GM18498 (cell line): ENCODE data around the gene CARD6.
"Not testable (repeated sequence)": the region's sequence is repeated elsewhere in the genome, so short reads cannot be mapped to it uniquely, and the experiment has no call there.

ENCODE experiments used
- ATAC-seq: cut with Tn5 transposase; IDR thresholded peaks from one replicate; pipeline ENCODE4 v1.9.1; 2021; ENCODE audit warnings: mild to moderate bottlenecking, moderate library complexity; ENCODE audit not compliant: unreplicated experiment

Gene CARD6, protein sequence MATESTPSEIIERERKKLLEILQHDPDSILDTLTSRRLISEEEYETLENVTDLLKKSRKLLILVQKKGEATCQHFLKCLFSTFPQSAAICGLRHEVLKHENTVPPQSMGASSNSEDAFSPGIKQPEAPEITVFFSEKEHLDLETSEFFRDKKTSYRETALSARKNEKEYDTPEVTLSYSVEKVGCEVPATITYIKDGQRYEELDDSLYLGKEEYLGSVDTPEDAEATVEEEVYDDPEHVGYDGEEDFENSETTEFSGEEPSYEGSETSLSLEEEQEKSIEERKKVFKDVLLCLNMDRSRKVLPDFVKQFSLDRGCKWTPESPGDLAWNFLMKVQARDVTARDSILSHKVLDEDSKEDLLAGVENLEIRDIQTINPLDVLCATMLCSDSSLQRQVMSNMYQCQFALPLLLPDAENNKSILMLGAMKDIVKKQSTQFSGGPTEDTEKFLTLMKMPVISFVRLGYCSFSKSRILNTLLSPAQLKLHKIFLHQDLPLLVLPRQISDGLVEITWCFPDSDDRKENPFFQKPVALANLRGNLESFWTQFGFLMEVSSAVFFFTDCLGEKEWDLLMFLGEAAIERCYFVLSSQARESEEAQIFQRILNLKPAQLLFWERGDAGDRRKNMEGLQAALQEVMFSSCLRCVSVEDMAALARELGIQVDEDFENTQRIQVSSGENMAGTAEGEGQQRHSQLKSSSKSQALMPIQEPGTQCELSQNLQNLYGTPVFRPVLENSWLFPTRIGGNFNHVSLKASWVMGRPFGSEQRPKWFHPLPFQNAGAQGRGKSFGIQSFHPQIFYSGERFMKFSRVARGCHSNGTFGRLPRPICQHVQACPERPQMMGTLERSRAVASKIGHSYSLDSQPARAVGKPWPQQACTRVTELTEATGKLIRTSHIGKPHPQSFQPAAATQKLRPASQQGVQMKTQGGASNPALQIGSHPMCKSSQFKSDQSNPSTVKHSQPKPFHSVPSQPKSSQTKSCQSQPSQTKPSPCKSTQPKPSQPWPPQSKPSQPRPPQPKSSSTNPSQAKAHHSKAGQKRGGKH

DNA sequence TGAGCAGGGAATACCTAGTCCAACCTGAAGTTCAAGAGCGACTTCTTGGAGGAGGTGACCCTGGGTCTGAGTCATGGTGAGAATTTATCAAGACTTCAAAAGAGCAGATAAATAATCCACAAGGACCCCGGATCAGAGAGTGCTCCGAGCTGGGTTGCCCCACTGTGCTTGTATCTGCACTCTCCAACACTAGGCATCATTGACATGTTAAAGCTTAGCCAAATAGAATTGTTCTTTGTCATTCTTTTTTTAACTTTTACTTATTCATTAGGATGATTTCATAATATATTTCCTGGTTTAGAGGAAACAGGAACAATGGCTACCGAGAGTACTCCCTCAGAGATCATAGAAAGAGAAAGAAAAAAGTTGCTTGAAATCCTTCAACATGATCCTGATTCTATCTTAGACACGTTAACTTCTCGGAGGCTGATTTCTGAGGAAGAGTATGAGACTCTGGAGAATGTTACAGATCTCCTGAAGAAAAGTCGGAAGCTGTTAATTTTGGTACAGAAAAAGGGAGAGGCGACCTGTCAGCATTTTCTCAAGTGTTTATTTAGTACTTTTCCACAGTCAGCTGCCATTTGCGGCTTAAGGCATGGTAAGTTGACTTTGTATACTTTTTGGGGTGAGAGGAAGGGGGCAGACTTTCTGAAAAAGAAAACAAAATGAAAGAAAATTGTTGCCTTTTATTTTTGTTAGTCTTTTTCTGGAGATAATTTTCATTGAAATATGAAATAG is at the start of gene CARD6:
TSS of gene CARD6 (plus strand) at position 300 of the 738 bp plus-strand sequence. CDS start at position 316, 16 bp downstream.
- ATAC-seq: peak; percentile 60

DNA sequence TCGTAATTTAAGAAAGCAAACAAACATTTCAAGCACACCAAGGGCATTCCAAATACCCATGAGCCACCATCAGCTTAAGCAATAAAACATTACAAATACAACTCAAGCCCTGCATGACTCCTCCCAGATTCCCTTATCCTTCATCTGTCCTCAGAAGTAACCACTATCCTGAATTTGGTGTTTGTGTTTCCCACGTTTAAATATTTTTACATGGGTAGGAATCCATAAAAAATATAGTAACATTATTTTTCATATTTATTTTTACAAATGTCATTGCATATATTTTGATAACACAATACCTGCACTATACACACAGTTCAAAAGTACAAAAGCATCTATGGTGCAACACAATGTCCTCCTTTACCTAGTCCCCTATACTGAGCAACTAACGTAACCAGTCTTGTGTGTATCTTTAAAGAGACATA is 49.4 kb upstream of the CARD6 start:
- no peak for ATAC-seq

DNA sequence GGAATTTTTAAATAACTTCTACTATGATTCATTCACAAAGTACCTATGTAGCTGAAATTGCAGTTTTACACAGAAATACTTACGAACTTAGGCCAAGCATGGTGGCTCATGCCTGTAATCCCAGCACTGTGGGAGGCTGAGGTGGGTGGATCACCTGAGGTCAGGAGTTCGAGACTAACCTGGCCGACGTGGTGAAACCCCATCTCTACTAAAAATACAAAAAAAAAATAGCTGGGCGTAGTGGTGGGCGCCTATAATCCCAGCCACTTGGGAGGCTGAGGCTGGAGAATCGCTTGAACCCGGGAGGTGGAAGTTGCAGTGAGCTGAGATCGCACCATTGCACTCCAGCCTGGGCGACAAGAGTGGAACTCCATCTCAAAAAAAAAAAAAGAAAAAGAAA is 48.5 kb upstream of the CARD6 start:
- not testable (repeated sequence) for ATAC-seq

DNA sequence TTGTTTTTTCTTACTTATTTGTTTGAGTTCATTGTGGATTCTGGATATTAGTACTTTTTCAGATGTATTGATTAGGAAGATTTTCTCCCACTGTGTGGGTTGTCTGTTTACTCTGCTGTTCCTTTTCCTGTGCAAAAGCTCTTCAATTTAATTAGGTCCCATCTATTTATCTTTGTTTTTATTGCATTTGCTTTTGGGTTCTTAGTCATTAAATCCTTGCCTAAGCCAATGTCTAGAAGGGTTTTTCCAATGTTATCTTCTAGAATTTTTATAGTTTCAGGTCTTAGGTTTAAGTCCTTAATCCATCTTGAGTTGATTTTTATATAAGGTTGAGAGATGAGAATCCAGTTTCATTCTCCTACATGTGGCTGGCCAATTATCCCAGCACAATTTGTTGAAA is 46.8 kb upstream of the CARD6 start:
- ATAC-seq: not testable (repeated sequence)

DNA sequence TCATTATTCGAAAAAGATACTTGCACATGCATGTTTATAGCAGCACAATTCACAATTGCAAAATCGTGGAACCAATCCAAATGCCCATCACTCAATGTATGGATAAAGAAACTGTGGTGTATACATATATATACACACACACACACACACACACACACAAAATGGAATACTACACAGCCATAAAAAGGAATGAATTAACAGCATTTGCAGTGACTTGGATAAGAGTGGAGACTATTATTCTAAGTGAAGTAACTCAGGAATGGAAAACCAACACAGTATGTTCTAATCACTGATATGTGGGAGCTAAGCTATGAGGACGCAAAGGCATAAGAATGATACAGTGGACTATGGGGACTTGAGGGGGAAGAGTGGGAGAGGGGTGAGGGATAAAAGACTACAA is 46.3 kb upstream of the CARD6 start:
- not testable (repeated sequence) for ATAC-seq

DNA sequence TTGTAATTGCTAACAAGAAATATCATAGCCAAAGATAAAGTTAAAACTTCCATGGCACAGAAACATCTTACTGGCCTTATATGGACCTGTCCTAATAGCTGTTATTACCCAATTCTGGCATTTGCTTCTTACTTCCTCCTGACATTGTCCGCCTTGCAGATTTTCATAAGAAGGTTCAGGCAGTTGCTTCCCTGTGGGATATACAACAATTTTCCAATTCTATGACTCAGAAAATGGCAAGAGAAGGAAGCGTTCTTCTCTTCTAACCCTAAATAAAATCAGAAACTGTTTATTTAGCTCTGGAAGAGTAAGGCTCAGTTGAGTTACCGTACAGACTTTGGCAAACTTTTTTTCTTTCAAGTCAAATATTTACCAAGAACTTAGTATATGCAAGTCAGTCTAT is 44.7 kb upstream of the CARD6 start:
- ATAC-seq: no peak

DNA sequence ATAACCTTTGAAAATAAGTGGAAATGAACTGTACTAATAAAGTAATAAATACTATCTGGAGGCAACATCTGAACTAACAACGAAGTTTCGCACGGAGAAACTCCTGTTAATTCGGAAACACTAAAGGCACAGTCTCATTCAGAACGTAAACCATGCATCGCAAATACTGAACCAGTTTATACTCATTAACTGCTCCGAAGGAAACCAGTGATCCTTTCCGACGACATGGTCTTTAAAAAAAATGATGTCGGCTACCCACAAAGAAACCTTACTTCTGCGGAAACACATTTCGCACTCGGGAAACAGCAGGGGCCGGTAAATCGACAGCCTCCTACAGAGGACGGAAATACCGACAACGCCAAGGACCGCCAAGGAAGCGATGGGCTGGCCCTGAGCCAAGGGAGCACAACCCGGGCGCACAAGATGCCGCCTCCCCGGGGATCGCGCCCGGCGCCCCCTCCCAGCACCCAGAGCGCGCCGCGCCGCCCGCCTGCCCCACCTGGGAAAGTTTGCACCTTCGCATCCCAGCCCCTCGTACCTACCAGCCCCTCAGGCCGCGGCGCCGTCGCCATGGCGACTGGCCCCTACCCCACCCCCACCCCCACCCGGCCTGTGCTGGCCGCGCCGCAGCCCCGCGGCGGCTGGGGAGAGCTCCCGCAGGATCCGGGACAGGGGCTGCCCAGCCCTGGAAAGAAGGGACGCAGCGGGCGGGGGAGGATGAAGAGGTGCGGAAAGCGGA is 43.7 kb upstream of the CARD6 start:
- ATAC-seq: peak; percentile 44

DNA sequence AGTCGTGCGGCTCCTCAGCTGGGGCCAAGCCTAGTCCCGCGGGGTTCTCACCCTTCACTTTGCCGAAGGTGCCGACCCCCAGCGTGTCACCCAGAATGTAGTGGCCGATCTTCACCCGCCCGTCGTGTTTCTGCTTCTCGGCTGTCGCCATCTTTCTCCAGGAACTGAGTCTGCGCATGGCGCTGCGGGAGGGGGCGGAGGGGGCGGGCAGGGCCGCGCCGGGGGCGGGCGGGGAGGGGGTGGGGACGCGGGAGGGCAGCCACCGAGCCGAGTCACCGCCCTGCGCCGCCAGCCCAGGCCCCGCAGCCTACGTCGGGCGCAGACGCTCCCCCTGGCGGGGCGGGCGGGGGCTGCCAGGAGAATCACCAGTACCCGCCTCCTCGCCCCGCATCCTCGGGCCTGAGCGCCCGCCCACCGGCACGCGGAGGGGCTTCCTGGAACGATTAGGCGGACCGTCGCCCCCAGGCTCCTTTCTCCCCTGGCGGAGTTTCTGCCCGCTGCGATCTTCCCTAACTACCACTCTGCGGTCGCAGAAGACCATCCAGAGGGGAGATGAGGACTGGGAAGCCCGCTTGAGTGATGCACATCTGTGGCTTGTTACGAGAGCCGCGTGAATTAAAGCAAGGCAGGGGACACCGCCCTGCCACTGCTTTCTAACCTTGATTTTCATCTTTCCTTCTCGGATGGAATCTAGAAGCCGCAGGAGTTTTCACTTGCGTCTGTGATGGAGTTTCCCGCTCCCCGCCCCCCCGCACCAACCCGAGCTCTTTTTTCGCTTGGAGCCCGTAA is 43.0 kb upstream of the CARD6 start, which contains the start of gene PRKAA1:
TSS of gene PRKAA1 (minus strand) at position 363 of the 789 bp plus-strand sequence. CDS start at position 178, 185 bp downstream.
- peak; percentile 98 for ATAC-seq

DNA sequence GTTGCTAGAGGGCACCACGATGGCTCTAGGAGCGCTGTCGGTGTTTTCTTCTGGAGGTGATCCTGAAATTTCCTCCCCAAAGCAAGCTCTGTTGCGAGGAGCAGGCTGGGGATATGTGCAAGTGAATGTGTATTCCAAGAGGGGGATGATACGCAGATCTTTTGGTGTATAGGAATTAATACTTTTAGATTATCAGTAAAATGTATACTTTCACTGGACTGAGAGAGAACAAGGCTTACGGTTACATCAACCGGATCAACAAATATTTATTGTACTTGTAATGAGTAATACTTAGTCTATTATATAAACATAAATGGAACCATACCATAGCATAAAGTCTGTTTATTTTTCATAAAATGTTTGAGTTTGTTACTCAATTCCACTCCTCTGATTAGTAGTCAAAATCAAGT is 42.4 kb upstream of the CARD6 start:
- no peak for ATAC-seq

DNA sequence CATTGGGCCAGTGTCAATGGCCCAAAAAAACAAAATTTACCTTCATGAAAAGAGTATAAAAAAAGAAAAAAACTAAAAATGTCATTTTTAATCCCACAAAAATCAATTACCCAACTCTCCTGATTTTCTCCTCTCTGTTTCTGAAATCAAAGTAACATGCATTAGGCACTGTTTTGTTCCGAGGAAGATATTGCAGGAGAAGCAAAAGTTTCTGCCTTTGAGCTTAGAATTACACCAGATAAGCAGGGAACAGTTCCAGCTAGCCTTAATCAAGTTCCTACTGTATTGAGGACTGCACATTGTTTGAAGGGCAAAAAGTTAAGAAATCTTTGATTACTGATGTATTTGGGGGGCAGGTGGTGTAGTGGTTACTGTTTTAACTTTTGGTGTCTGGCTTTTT is 41.9 kb upstream of the CARD6 start:
- ATAC-seq: no peak

DNA sequence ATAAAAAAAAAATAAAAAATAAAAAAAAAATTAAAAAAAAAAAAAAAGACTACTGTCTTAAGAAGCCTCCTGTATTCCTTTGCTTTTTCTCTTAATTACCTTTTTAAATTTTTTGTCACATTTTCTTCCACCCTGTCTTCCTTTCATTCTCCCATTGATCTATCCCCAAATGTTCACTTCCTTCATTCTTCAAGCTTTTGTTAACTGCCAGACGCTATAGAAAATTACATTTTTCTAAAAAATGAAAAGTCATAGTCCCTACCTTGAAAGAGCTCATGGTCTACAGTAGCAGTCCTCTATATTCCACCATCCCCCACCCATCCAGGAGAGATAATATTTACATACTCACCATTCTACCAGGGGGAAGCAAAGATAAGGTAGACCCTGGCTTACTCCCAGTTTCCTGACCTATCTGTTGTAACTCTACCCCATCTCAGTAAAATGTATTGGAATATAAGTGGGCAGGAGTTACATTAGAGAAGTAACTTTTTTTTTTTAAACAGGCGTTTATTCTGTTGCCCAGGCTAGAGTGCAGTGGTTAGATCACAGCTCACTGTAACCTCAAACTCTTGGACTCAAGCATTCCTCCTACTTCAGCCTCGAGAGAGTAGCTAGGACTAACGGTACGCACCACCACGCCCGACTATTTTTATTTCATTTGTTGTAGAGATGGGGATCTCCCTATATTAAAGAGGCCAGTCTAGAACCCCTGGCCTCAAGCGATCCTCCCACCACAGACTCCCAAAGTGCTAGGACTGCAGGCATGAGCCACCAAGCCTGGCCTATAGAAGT is 39.2 kb upstream of the CARD6 start:
- ATAC-seq: no peak

DNA sequence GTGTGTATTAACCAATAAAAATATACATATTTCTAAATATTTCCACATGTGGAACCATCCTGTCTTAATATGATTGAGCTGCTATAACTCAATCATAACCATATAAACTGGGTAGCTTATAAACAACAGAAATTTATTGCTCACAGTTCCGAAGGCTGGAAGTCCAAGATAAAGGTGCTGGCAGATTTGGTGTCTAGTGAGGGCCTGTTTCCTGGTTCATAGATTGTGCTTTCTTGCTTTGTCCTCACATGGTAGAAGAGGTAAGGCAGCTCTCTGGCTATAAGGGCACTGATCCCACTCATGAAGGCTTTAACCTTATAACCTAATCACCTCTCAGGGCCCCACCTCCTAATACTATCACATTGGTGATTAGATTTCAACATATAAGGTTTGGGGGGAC is 29.0 kb upstream of the CARD6 start:
- ATAC-seq: no peak

DNA sequence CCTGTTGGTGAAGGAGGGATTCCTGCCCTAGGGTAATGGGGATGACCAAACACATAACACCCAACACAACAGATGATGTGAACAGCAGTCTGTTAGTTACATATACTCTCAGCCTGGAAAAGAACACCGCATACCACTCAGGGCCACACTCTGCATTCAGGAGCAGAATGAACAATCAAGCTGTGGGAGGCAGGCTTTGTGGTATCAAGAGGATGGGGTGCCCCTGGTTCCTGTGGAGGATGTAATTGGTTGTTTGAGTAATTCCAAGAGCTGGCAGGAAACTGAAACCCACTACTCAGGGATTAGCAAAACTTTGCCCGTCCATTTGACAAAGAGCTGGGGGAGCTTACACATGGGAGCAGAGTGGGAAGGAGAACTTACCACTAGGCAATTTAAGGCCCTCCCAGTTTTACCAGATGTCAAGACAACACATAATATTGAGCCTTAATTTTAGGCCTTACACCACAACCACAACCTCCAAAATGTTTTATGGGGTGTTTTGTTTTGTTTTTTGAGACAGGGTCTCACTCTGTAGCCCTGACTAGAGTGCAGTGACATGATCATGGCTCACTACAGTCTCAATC is 27.4 kb upstream of the CARD6 start:
- ATAC-seq: no peak

DNA sequence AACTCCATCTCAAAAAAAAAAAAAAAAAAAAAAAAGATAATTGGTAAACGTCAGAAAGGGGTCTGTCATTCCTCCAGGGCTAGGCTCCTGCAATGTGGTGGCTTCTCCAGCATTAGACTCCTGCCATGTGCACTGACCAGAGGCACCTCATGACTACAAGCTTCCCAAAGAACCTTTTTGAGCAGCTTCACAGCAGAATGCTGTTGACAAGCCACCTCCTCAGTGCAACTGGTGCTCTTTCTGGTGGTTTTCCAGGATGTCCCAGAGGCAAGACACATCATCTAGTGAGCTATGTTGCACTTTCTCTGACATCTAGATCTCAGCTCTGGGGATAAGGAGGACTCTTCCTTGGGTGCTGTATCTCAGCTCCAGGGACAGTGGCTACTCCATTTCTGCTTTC is 17.7 kb upstream of the CARD6 start:
- ATAC-seq: no peak

DNA sequence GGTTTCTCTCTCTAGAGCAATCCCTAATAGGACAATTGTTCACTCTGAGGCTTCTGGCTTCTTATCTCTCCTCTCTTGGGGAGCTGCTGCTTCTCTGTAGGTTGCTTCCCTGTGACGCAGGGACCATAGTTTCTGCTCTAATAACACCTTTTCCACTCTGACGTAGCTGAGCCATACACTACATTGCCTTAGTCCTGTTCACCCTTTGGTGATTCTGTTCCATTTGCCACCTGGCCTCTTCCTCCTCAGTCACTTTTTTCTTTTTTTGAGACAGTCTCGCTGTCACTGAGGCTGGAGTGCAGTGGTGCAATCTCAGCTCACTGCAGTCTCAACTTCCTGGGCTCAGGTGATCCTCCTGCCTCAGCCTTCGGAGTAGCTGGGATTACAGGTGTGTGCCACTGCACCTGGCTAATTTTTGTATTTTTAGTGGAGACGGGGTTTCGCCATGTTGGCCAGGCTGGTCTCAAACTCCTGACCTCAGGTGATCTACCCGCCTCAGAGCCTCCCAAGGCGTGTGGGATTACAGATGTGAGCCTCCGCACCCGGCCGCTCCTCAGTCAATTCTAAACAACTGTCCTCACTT is 15.6 kb upstream of the CARD6 start:
- ATAC-seq: not testable (repeated sequence)

DNA sequence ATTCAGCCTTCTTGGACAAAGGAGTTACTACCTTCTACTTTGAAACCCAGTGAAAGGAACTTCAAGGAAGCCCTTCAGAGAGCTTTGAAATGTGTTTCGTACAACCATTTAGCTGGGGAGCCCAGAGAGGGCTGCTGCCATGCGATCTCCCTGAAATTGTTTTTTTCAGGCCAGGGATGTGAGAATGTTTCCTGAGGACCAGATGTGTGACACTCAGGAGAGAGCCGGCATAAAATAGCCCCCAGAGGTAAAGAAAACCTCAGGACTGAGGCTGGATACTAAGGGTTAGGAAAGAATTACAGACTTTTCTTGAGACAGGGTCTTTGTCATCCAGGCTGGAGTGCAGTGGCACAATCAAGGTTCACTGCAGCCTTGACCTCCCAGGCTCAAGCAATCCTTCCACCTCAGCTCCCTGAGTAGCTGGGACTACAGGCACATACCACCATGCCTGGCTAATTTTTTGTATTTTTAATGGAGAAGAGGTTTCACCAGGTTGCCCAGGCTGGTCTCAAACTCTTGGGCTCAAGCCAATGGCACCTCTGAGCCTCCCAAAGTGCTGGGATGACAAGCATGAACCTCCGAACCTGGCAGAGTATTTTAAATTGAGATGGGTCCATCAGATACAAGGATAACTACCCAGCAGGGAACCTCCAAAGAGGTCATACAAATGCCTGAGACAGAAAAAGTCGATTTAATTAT is 14.5 kb upstream of the CARD6 start:
- no peak for ATAC-seq
